ENCODE data around the gene NADK.

GRCh38 chr1:1721201-1721600 lies 57.1 kb downstream of the NADK start:
- TF ChIP-seq, protein P1, sequence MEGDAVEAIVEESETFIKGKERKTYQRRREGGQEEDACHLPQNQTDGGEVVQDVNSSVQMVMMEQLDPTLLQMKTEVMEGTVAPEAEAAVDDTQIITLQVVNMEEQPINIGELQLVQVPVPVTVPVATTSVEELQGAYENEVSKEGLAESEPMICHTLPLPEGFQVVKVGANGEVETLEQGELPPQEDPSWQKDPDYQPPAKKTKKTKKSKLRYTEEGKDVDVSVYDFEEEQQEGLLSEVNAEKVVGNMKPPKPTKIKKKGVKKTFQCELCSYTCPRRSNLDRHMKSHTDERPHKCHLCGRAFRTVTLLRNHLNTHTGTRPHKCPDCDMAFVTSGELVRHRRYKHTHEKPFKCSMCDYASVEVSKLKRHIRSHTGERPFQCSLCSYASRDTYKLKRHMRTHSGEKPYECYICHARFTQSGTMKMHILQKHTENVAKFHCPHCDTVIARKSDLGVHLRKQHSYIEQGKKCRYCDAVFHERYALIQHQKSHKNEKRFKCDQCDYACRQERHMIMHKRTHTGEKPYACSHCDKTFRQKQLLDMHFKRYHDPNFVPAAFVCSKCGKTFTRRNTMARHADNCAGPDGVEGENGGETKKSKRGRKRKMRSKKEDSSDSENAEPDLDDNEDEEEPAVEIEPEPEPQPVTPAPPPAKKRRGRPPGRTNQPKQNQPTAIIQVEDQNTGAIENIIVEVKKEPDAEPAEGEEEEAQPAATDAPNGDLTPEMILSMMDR (IDR thresholded peaks at IDR 0.05): no peak
- no peak for TF ChIP-seq POLR2A (IDR thresholded peaks at IDR 0.05)
